ENCODE measurements around the gene SHOX.

SHOX gene

DNA sequence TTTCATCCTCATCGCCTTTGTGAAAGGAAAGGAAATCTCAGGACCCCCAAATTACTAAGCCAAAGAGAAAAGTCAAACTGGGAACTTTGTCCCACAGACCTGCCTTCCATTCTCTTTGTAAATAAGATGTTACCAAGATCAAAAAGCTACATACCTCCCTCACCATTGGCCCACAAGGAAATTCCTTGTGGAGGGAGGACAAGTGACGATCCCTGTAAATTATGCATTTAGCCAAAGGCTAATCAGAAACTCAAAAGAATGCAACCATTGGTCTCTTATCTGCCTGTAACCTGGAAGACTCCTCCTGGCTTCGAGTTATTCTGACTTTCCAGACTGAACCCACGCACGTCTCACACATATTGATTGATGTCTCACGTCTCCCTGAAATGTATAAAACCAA is 70.3 kb downstream of the SHOX start:
- H3K36me3 ChIP-seq (ENCODE audit: insufficient read depth, low read length) = no peaks in the 10 kb centered on the region
- TF ChIP-seq POLR2AphosphoS5 (IDR thresholded peaks at IDR 0.05; ENCODE audit: borderline replicate concordance, low read depth, low read length) = no peak
- no peak for TF ChIP-seq FOXP2 (optimal IDR thresholded peaks at IDR 0.05; ENCODE audit: control extremely low read depth, extremely low read length, insufficient read depth)
- TF ChIP-seq EZH2 (IDR thresholded peaks at IDR 0.05) = no peak
- H3K9me3 ChIP-seq (ENCODE audit: low read depth, low read length) = no peaks in the 10 kb centered on the region
- H3K27ac ChIP-seq = no peak overlapping the region
- no peak for DNase-seq (ENCODE audit: low read depth, low spot score)
- H3K9ac ChIP-seq (ENCODE audit: insufficient read length) = no peak overlapping the region
- H3K4me3 ChIP-seq = no peak overlapping the region

DNA sequence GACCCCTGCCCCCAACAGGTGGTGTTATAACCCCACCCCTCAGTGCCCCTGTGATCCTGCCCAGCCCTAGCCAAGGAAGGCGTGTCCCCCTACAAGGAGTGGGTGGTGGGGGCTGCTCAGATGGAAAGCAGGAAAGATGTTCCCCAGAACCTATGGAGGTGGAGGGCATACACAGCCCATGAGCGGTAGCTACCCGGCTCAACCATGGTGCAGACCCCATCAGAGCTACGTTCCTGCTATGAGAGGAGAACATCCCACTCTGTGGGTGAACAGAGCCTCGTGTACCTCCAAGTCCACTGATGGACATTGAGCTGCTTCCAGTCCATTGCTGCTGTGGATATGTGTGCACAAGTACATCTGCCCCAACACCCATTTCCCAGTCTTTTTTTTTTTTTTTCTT is 71.1 kb downstream of the SHOX start:
- no peak overlapping the region for H3K9ac ChIP-seq (ENCODE audit: insufficient read length)
- no peaks in the 10 kb centered on the region for H3K9me3 ChIP-seq (ENCODE audit: low read depth, low read length)
- no peak overlapping the region for H3K4me3 ChIP-seq
- no peak for TF ChIP-seq FOXP2 (optimal IDR thresholded peaks at IDR 0.05; ENCODE audit: control extremely low read depth, extremely low read length, insufficient read depth)
- no peak for TF ChIP-seq EZH2 (IDR thresholded peaks at IDR 0.05)
- no peak for TF ChIP-seq POLR2AphosphoS5 (IDR thresholded peaks at IDR 0.05; ENCODE audit: borderline replicate concordance, low read depth, low read length)
- H3K36me3 ChIP-seq (ENCODE audit: insufficient read depth, low read length) = no peaks in the 10 kb centered on the region
- no peak overlapping the region for H3K27ac ChIP-seq
- no peak for DNase-seq (ENCODE audit: low read depth, low spot score)

GRCh38 chrX:703466-703865 is 72.9 kb downstream of the SHOX start:
- Histone ChIP-seq H3K27ac (no peak overlapping the region), H3K4me3 (no peak overlapping the region), H3K36me3 (ENCODE audit: insufficient read depth, low read length) (no peaks in the 10 kb centered on the region), H3K9me3 (ENCODE audit: low read depth, low read length) (no peaks in the 10 kb centered on the region), H3K9ac (ENCODE audit: insufficient read length) (no peak overlapping the region)
- TF ChIP-seq POLR2AphosphoS5 (IDR thresholded peaks at IDR 0.05; ENCODE audit: borderline replicate concordance, low read depth, low read length) (no peak), EZH2 (IDR thresholded peaks at IDR 0.05) (no peak), FOXP2 (optimal IDR thresholded peaks at IDR 0.05; ENCODE audit: control extremely low read depth, extremely low read length, insufficient read depth) (no peak)
- no peak for DNase-seq (ENCODE audit: low read depth, low spot score)

GRCh38 chrX:703866-704265 is 73.3 kb downstream of the SHOX start:
- no peak for TF ChIP-seq FOXP2 (optimal IDR thresholded peaks at IDR 0.05; ENCODE audit: control extremely low read depth, extremely low read length, insufficient read depth)
- no peak for TF ChIP-seq POLR2AphosphoS5 (IDR thresholded peaks at IDR 0.05; ENCODE audit: borderline replicate concordance, low read depth, low read length)
- no peak for TF ChIP-seq EZH2 (IDR thresholded peaks at IDR 0.05)
- Histone ChIP-seq H3K4me3 (no peak overlapping the region), H3K27ac (no peak overlapping the region), H3K9ac (ENCODE audit: insufficient read length) (no peak overlapping the region), H3K9me3 (ENCODE audit: low read depth, low read length) (no peaks in the 10 kb centered on the region), H3K36me3 (ENCODE audit: insufficient read depth, low read length) (no peaks in the 10 kb centered on the region)
- DNase-seq (ENCODE audit: low read depth, low spot score) = no peak

Measured in SK-N-MC (cell line).